ENCODE data around the gene LHX3.

Gene LHX3

DNA sequence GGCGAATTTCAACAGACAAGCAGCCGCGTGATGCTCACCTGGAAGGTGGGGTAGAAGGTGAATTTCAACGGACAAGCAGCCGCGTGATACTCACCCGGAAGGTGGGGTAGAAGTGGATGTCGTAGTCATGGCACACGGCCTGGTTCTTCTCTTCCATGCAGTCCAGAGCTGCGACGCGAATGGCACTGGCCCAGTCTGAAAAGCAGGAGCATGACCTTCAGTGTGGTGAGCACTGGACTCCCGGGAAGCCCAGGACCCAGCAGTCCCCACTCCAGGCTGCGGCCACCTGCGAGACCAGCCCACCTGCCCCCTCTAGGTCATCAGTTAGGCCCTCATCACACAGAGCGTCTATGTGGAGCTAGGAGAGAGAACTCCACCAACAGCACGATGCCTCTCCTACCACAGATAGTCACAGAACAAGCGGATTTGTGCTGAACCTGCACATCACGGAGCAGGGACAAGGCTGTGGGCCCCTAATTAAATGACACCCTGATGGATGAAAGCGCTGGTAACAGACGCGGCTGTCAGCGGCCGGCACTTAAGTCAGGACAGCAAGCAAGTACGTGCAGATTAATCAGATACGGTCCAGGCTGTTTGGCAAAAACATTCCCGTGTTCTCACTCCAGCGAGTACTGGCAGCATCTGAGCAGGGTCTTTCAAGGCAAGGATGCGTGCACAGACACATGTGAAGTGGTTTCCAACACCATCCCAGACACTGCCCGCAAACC lies 21.9 kb upstream of the LHX3 start:
- no peak for DNase-seq (ENCODE audit: low read depth in 2 of 2)

DNA sequence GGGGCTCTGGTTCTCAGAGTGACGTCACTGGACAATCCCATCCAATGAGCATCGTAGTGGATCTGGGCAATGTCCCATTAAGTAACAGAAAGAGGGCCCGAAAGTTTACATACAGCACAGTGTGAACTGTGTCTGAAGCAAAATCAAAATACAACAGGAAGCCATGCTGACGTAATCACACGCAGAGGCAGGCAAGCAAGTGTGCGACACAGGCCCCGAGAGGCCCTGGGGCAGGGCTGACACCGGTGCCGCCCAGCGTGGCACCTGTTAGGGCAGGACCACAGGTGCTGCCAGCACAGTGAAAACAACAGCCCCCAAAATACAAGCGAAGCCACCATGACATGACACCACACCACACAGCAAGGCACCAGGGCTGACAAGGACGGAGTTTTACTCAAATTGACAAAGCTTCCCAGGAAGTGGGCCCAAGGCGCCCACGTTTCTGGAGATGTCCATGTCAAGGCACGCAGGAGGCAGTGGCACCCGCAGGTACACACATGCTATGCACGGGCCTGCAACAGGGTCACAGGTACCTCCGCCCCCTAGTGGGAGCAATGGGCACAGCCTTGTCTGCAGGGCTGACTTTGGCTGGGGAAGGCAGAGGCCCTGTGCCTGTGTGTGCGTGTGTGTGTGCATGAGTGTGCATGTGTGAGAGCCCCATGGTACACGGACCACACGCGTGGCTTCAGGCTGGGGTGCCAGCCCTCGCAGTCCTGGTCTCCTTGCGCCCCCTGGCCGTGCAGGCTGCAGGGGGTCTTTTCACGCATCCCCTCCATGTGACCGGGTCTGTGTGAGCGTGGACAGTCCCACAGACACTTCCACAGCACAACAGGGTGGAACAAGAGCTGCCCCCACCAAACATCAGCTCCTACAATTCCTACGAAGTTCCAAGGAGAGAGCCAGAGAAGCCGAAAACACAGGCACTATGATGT lies 21.1 kb upstream of the LHX3 start:
- peak; percentile 47 to 58 for DNase-seq (ENCODE audit: low read depth in 2 of 2)

DNA sequence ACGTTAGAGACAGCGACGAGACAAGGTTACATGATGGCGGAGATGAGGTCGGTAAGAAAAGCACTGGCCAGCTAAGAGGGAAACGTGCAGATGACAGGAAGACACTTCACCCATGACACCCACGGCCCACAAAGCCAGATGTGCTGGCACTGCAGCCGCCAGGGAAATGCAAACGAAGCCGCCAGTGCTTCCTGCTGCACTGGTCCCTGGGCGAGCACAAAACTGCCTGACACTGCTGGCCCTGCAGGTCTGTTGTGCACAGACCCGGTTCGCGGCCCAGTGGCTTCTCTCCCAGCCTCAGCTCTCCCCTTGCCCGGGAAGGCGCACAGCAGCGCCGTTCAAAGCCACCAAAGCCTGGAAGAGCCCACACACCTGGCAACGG lies 20.4 kb upstream of the LHX3 start:
- no peak for DNase-seq (ENCODE audit: low read depth in 2 of 2)

DNA sequence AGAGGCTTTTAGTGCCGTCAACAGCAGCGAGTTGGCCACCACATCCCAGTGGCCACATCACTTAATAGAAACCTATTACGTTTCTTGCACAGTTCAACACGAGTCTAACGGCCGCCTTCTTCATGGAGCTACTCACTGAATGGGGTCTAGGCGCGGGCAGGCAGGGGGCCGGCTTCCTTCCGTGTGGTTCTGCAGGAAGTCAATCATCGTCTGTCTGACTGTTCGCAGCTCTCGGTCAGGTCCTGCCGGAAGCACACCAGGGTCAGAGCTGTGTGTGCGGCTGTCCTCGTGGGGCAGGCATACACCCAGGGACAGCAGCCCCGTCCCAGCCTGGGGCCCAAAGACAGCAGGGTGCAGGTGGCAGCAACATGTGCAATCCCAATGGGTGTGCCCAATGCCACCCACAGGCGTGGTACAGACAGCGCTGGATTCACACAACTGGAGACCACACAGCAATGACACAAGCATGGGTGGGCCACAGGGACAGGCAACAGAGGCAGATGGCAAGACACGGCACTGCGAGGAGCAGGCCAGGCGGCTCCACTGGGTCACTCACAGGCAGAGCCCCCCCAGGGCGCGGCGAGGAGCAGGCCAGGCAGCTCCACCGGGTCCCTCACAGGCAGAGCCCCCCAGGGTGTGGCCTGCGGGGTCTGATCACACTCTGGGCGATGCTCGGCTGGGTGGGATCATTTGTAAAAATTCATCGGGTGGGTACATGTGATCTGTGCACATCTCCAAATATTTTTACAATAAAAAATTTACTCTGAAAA lies 19.1 kb upstream of the LHX3 start:
- DNase-seq (ENCODE audit: low read depth in 2 of 2), result no peak

DNA sequence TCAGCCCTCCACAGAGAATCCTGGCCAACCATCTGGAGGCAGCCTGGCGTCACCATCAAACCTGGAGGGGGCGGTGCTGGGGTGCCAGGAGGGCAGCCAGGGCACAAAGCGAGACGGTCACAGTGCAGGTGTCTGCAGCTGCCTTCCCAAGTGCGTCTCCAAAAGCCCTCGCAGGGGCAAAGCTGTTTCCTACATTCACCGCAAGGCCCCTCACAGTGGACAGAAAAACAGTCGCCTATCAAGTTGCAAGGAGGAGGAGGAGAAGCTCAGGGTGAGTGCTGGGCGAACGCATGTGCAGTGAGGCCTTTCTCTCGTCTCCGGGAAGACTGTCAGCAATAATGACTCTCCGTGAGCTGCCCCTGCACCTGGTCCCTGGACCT lies 18.0 kb upstream of the LHX3 start:
- no peak for DNase-seq (ENCODE audit: low read depth in 2 of 2)

DNA sequence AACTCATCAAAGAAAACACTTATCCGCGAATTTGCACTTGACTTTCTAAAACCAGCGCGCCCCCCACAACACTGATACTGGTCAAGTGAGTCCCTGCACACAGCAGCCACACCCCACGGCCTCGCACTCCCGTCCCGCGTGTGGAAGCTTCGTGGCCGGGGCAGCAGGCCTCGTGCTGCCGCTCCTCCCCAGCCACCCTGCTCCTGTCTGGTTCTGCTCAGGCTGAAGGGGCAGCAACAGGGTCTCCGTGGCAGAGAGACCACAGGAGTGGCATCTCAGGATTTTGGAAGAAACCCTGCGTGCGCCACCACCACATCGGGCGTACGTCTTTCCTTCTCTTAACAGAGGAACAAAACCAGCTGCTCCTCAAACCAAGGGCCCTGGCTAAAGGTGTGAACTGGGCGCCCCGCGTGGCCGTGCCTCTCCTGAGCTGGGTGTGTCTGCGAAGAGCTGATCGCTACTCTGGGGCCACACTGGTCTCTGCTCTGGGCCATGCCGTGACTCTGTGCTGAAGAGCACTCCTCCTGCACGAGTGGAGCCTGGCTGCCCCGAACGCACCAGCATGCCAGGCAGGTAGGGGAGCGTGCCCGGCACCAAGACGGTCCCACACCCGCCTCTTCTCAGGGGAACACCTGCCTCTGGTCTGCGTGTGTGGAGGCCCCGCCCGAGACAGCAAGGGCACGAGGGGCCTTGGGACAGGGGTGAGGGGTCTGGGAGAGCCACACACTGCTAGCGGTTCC lies 17.4 kb upstream of the LHX3 start:
- DNase-seq (ENCODE audit: low read depth in 2 of 2), result no peak

DNA sequence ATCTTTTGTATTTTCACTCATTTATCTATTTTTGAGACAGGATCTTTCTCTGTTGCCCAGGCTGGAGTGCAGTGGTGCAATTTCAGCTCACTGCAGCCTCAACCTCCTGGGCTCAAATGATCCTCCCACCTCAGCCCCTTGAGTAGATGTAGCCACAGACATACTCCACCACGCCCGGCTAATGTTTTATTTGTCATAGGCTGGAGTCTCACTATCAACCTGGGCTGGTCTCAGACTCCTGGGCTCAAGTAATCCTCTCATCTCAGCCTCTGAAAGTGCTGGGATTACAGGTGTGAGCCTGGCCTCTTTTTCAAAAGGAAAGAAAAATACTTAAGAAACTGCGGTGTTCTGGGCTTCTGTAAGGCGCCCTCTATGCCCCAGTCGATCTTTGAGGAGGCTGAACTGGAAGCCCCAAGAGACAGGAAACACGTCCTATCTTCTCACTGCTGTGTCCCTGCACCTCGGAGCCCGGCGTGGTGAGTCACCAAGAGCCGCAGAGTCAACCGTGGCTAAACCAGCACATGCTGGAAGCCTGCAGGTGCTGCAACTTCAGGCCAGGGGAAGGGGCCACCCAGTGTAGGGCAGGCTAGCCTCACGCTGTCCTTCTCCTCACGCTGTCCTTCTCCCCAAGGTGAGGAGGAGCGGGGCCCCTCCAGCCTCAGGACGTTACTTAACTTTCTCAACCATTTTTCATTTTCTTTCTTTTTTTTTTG lies 15.2 kb upstream of the LHX3 start:
- peak in 1 of 2 donors; percentile 21 for DNase-seq (ENCODE audit: low read depth in 2 of 2)

DNA sequence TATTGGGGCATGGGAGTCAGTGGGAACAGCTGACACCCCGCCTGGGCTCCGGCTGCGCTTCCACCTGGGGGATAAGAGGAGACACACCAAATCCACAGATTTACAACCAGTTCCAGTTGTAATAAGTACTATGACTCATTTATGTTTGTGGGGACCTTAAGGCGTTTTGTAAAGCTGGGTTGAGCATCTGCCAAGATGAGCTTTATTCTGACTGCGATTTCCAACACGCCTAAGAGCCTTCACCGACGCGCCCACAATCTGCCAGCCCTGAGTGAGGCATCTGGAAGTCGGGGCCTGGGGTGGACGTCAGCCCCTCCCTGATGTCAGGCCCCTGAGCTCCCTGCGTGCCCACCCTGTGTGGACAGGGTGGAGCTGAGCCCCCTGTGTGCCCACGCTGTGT lies 14.3 kb upstream of the LHX3 start:
- no peak for DNase-seq (ENCODE audit: low read depth in 2 of 2)

DNA sequence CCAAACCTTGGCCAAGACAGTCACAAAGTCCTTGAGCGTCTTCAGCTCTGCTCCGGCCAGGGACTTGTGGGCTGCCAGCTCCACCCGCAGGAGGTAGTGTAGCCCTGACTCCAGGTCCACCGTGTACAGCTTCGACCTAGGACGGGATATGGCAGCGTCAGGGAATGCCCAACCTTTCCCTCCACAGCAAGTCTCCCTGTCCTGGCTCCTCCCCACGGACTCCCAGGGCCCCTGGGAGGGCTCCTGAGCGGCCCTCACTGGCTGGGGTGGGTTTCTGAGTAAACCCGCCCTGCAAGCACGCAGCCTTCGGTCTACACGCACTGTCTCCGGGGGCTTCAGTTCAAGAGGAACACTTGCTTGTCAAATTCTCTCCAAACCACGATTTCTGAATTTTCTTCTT lies 13.7 kb upstream of the LHX3 start:
- no peak for DNase-seq (ENCODE audit: low read depth in 2 of 2)

DNA sequence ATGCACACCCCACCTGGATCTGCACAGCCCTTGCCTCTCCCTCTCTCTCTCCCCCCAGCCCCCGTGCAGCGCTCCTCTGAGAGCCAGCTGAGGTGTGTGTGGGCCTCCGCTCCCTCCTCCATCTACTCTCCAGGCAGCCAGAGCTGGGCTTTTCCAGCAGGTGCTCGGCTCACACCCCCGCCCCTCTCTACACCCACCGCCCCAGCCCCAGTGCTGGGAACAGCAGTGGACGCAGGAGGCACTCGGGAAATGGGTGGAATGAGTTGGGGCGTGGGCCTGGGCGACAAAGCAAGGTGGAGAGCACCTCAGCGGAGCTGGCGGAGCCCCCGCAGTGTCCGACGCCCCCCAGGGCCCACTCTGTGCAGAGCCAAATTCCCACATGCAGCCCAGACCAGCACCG lies 13.3 kb upstream of the LHX3 start:
- DNase-seq (ENCODE audit: low read depth in 2 of 2), result no peak

DNA sequence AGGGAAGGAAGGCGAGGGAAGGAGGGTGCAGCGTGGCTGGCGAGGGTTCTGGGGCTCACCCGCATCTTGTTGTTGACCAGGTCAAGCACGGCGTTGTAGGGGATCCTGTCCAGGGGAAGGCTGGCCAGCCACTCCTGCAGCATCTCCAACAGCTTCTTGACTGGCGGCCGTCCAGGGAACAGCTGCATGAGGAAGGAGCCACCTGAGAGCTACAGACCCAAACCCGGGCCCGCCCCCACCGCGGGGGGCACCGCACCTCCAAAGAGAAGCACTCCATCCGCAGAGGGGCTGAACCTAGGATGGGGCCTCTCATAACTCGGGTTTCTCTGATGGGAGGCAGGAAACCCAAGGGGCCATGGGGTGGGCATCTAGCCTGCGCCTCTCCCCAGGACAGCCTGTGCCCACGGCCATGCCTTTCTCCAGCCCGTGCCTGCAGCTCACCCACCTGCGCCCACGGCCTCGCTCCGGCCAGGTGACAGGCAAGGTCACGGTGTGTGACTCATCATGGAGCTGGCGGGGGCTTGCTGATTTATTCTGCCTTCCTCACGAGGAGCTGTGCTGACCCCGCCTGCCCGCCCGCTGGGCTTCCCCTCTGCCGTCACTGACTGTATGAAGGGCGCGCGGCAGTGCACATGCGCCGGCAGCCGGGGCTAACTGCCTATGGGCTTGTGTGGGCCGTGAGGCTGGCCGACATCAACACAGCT lies 11.8 kb upstream of the LHX3 start:
- DNase-seq (ENCODE audit: low read depth in 2 of 2), result no peak

DNA sequence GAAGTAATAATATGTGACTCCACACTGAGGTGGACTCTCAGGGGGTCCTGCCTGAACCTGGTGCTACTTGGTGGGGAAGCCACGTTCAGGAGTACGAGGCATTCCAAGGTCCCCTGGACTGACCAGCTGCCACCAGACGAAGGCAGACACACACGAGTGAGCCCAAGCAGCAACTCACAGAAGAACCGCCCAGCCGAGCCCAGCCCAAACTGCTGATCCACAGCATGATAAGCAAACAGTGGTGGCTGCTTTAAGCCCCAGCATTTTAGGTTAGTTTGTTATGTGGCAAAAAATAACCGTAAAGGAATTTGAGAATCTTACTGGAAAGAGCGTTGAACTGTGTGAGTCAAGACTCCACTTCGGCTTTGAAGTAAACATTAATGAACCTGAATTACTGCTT lies 8.8 kb upstream of the LHX3 start:
- no peak for DNase-seq (ENCODE audit: low read depth in 2 of 2)

DNA sequence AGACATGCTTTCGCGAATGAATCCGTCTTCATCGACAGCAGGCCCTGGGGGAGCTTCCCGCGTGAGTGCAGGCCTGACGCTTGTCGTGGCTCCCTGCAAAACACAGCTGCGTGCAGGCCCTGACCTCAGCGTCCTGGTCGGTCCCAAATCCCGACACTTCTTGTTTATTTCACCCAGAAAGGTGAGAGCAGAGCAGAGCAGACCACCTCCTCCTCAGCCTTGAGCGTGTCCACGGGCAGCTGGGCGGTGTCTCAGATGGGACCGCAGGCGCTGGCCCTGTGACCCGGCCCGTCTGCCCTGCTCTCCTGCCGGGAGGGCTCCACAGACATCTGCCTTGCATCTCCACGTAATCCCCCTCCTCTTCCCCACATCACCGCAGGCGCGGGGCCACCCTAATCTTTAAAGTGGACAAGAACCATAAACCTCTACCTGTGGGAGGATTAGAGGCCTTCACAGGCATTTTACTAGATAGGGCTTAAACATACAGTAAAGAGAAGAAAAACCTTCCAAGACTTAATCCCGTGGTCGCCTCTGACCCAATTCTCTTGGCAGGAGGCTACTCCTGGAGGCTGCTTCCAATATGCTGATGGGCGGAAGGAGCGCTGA lies 7.5 kb upstream of the LHX3 start:
- no peak for DNase-seq (ENCODE audit: low read depth in 2 of 2)

DNA sequence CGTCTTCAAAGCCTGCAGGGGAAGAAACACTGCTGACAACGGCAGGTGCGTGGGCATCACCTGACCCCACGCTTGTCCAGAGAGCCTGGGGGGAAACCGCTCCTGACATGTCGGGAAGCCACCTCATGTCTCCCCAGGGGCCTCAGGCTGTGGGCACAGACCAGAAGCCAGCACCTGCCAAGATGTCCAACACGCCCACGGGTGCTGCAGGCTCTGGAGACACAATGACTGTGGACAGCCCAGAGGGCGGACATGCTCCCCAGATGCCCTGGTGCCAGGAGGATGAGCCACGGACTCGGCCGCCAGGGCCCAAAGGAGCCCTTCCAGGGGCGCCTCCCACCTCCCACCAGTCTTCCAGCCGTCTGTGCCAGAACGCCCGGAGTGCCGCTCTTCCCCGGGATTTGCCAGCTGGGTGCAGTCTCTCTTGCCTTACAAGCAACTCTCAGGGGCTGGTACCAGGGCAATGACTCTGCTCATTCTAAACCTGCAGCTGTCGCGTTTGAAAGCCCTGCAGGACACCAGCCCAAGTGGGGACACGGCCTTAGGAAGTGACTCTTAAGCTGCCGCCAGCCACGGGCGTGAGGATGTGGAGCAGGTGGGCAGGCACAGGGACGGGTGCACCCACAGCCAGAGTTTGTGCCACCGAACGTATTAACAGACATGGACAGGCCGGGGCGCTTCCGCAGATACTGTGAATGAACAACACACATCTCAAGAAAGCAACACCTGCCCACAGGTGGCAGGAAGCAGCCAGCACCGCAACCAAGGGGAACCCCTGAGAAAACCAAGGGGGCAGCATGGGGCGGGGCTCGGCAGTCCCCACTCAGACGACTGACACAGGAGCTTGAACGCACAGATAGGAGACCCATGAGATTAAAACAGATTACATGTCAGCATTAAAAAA lies 6.8 kb upstream of the LHX3 start:
- DNase-seq (ENCODE audit: low read depth in 2 of 2), result no peak

DNA sequence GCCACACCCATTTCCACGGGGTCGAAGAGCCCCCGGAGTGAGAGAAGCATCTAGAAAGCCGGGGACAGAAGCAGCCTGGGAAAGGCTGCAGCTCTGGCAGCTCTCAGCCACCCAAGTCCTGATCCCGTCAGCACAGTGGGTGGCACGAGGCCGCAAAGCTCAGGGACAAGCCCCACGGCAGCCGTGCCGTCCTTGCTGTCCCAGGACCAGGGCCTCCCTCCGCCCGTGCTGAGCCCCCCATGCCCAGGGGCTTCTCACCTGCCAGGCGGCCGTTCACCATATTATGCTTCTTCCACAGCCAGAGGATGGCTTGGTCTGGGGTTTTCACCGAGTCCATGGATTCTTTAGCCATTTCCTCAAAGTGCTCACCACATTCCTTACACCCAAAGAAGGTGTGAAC lies 6.1 kb upstream of the LHX3 start:
- DNase-seq (ENCODE audit: low read depth in 2 of 2), result no peak

DNA sequence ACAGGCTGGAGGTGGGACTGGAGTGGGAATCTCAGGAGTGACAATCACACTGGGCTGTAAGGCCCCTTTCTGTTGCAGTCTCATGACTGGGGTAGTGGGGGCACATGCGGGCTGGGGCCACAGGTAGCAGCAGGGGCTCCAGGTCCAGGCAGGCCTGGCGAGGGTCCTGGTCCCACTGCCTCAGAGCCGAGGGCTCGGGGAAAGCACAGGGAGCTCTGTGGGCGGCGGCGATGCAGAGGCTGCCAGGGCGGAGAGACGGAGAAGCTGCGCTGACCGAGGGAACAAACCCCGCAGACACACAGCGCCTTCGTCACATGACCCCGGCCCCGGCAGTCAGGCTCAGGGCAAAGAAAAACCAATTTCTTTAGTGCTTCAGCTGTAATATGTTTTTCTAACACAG lies 5.3 kb upstream of the LHX3 start:
- no peak for DNase-seq (ENCODE audit: low read depth in 2 of 2)

DNA sequence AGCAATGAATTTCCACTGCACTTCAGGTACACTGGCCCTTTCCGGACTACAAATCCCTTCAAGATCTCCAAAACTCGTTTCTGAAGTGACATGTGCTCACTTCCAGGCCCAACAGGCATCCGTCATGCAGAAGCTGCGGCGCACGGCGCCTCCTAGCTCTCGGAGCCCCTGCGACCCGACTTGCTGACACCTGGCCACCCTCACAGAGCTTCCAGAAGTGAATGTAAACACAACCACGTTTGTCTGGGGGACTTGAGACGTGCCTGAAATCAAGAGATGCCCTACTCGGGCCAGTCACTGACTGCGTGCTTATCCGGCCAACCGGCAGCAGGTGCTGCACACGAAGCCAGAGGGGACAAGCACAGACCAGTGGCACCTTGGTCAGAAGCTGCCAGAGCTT lies 4.9 kb upstream of the LHX3 start:
- no peak for DNase-seq (ENCODE audit: low read depth in 2 of 2)

DNA sequence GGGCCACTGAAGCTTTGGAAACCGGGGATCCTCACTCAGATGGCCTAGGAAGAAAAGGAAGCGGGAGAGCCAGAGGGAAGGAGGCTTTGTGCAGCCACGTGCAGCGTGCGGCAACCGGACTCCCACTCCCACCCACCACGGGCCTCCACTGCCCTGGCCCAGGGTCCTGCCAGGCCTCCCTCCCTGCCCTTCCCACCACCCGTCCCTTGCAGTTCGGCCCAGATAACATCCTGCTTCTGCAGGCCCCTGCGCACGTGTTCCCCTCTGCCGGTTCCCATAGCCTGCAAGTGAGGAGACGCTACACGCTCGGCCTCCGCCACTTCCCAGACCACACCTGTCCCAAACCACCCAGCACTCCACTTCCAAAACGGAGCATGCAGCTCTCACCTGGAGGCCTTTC lies 4.3 kb upstream of the LHX3 start:
- DNase-seq (ENCODE audit: low read depth in 2 of 2), result no peak

DNA sequence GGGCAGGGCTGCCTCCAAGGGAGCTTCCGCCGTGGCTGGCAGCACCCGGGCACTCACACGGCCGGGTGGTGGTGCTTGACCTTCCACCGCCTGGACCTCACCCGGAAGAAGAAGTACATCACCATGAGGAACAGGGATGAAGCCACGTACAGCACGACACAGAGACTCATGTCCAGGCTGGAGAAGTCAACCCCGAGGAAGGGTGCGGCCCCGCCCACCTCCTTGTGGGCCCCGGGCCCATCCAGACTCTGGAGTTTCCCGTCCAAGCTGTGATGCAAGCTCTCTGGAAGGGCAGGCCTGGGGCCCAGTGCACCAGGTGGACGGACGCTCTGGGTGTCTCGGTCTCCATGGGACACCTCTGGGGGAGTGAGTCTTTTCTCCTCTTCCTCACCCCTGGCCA lies 3.7 kb upstream of the LHX3 start:
- DNase-seq (ENCODE audit: low read depth in 2 of 2), result no peak

All from stimulated activated CD4-positive, alpha-beta T cell treated with anti-CD3 and anti-CD28 coated beads, Interleukin-1b, Interleukin-23, amount 100 ng/mL, for 4 hours (primary cell).